Nephron (organoid): ENCODE data around the gene AGPS.

Experiments
- H3K27ac Mint-ChIP-seq, 3 experiments: 2 replicates each; pipeline ENCODE4 v1.8.0; 2020; ENCODE audit warnings: mixed read lengths in 3 of 3, mild to moderate bottlenecking in 2 of 3, moderate library complexity in 1 of 3
- H3K27me3 Mint-ChIP-seq: 2 replicates; pipeline ENCODE4 v1.8.0; 2021; ENCODE audit warnings: low read depth, mild to moderate bottlenecking, moderate library complexity, mixed read lengths
- H3K36me3 Mint-ChIP-seq: 2 replicates; pipeline ENCODE4 v1.8.0; 2020; ENCODE audit warnings: low read depth, mixed read lengths
- H3K4me1 Mint-ChIP-seq: 2 replicates; pipeline ENCODE4 v1.8.0; 2020; ENCODE audit warnings: mixed read lengths
- H3K4me3 Mint-ChIP-seq, 3 experiments: 2 replicates each; pipeline ENCODE4 v1.8.0; 2020; ENCODE audit warnings: mild to moderate bottlenecking in 3 of 3, mixed read lengths in 3 of 3, moderate library complexity in 2 of 3
- H3K9me3 Mint-ChIP-seq: 2 replicates; pipeline ENCODE4 v1.8.0; 2020; ENCODE audit warnings: mixed read lengths
- TF ChIP-seq, protein P1 (sequence below), 3 experiments: fragments of 200-600 bp; sonication (generic); IDR thresholded peaks; one replicate each; pipeline ENCODE4 v1.5.0; 2021; ENCODE audit warnings: antibody characterized with exemption in 3 of 3; ENCODE audit not compliant: unreplicated experiment in 3 of 3

The AGPS gene

GRCh38 chr2:177398290-177398683, 5.7 kb downstream of the AGPS start:
- Mint-ChIP-seq H3K9me3 (no peaks in the 10 kb centered on the region), H3K36me3 (no peaks in the 10 kb centered on the region), H3K4me3 (no peak overlapping the region), H3K27me3 (no peaks in the 10 kb centered on the region), H3K4me1 (peaks cover 24% of the 10 kb centered on the region), H3K27ac (peak overlapping the region in 1 of 3 experiments; percentile 76)
- TF ChIP-seq, protein P1, sequence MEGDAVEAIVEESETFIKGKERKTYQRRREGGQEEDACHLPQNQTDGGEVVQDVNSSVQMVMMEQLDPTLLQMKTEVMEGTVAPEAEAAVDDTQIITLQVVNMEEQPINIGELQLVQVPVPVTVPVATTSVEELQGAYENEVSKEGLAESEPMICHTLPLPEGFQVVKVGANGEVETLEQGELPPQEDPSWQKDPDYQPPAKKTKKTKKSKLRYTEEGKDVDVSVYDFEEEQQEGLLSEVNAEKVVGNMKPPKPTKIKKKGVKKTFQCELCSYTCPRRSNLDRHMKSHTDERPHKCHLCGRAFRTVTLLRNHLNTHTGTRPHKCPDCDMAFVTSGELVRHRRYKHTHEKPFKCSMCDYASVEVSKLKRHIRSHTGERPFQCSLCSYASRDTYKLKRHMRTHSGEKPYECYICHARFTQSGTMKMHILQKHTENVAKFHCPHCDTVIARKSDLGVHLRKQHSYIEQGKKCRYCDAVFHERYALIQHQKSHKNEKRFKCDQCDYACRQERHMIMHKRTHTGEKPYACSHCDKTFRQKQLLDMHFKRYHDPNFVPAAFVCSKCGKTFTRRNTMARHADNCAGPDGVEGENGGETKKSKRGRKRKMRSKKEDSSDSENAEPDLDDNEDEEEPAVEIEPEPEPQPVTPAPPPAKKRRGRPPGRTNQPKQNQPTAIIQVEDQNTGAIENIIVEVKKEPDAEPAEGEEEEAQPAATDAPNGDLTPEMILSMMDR (IDR thresholded peaks at IDR 0.05; ENCODE audit: unreplicated experiment in 3 of 3) = no peak

DNA sequence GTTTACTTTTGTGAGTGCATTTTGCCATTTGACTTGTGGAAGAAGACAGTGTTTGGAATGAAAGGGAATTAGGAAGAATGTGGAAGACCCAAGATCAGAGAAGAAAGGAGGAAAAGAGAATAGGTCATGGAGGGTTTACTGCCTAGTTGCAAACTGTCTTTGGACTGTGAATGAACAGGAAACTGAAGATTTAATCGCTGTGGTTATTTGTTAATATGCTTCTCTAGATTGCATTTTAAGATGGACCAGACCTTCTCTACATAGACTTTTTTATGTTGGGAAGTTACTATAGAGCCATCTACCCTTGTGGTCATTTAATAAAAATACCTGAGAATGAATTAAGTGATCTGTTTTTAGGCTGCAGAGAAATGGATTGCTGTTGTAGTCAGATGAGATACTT, 6.2 kb downstream of the AGPS start:
- H3K36me3 Mint-ChIP-seq = no peaks in the 10 kb centered on the region

DNA sequence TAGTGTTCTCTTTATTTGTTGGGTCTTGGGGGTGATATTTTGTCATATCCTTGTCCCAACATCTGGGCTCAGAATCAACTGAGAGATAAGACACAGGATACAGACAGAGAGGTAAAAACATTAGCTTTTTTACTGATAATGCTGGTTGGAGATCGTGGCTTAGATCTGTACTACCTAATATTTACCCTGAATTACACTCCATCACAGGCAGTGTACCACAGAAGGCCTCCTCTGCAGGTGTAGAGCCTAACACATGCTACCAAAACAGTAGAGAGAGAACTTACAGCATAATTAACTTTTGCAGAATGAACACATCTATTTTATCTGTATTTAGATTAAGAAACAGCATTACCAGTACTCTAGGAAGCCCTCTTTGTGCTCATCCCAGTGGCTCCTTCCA, 6.8 kb downstream of the AGPS start:
- Mint-ChIP-seq H3K27ac (no peak overlapping the region), H3K4me3 (no peak overlapping the region), H3K27me3 (no peaks in the 10 kb centered on the region), H3K36me3 (no peaks in the 10 kb centered on the region), H3K4me1 (peaks cover 13% of the 10 kb centered on the region), H3K9me3 (no peaks in the 10 kb centered on the region)
- TF ChIP-seq, protein P1 (IDR thresholded peaks at IDR 0.05; ENCODE audit: unreplicated experiment in 3 of 3) = no peak

More for the DNA sequence above, 6.2 kb downstream of the AGPS start:
- Mint-ChIP-seq H3K27me3 (no peaks in the 10 kb centered on the region), H3K4me1 (peaks cover 19% of the 10 kb centered on the region), H3K27ac (peak overlapping the region in 1 of 3 experiments; percentile 76), H3K9me3 (no peaks in the 10 kb centered on the region), H3K4me3 (no peak overlapping the region)
- TF ChIP-seq, protein P1 (IDR thresholded peaks at IDR 0.05; ENCODE audit: unreplicated experiment in 3 of 3) = no peak

DNA sequence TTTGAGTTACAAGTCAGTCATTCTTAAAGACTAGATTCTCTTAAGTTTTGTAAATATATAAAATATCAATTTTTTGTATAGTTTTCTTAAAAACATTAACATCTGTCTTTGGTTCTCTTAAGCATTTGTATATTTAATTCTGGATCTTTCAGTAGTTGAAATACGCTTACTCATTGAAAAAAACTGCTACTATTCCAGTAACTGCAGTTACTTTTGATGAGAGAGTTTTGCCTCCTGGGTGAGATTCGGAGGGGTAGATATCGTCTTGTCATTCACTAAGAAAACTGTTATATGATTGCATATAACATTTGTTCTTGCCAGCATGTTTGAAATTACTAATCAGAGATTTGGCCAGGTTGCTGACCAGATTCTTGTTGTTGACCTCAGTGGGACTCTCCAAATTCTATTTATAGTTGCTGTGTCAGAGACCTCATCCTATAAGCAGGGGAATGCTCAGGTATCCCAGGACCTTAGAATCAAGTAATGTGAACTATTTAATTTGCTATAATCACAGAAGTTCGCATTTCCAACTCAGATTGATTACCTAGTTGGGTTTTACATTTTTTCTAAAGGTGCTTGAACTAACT, 7.9 kb downstream of the AGPS start:
- H3K9me3 Mint-ChIP-seq = no peaks in the 10 kb centered on the region
- no peaks in the 10 kb centered on the region for H3K27me3 Mint-ChIP-seq
- peaks cover 5% of the 10 kb centered on the region for H3K4me1 Mint-ChIP-seq
- no peak overlapping the region for H3K27ac Mint-ChIP-seq
- H3K36me3 Mint-ChIP-seq = no peaks in the 10 kb centered on the region
- TF ChIP-seq, protein P1 (IDR thresholded peaks at IDR 0.05; ENCODE audit: unreplicated experiment in 3 of 3) = no peak
- H3K4me3 Mint-ChIP-seq = no peak overlapping the region

GRCh38 chr2:177402096-177402495, 9.5 kb downstream of the AGPS start:
- no peaks in the 10 kb centered on the region for H3K4me1 Mint-ChIP-seq
- H3K27me3 Mint-ChIP-seq = no peaks in the 10 kb centered on the region
- TF ChIP-seq, protein P1 (IDR thresholded peaks at IDR 0.05; ENCODE audit: unreplicated experiment in 3 of 3) = no peak
- H3K4me3 Mint-ChIP-seq = no peak overlapping the region
- peaks cover 2% of the 10 kb centered on the region for H3K36me3 Mint-ChIP-seq
- H3K27ac Mint-ChIP-seq = no peak overlapping the region
- peaks cover under 1% of the 10 kb centered on the region for H3K9me3 Mint-ChIP-seq

- Mint-ChIP-seq H3K36me3 (peaks cover 11% of the 10 kb centered on the region), H3K27ac (no peak overlapping the region), H3K4me1 (no peaks in the 10 kb centered on the region), H3K4me3 (no peak overlapping the region), H3K9me3 (peaks cover 4% of the 10 kb centered on the region), H3K27me3 (no peaks in the 10 kb centered on the region)
- TF ChIP-seq, protein P1 (IDR thresholded peaks at IDR 0.05; ENCODE audit: unreplicated experiment in 3 of 3) = no peak
Observed at GRCh38 chr2:177403838-177404237, 11.3 kb downstream of the AGPS start.
